HT1080 (cell line): ENCODE results near the gene NDUFB7. TPM values are rescaled to one million over a fixed set of nuclear protein-coding genes. Genes with fewer than 3 reads are reported as not detected.

Source experiments
- DNase-seq: peaks from one replicate; pipeline ENCODE4 v3.0.0-alpha.2; 2015; ENCODE audit warnings: low read depth
- small RNA-seq: library from RNA; depleted of rRNA; stranded (forward); fragments of <200 nt; gene quantifications from one replicate; pipeline ENCODE3, GENCODE V24; 2014
- total RNA-seq: library from RNA; depleted of rRNA; stranded (reverse); fragments of >200 nt; shearing (Covaris generic); gene quantifications from 2 replicates; pipeline ENCODE4 v1.2.3, GENCODE V29; 2014; rRNA removed

Gene NDUFB7
- total RNA-seq, 1 experiment from 2014 or later, result 284 TPM

GRCh38 chr19:14525729-14526128 is 46.1 kb downstream of the NDUFB7 start:
- DNase-seq, result no peak

GRCh38 chr19:14520543-14520942 is 51.3 kb downstream of the NDUFB7 start:
- DNase-seq, result no peak

GRCh38 chr19:14519860-14520407 is 51.9 kb downstream of the NDUFB7 start:
- DNase-seq, result peak; percentile 100

GRCh38 chr19:14519245-14519859 is 52.5 kb downstream of the NDUFB7 start:
- no peak for DNase-seq

- DNase-seq, result peak; percentile 62
Observed at GRCh38 chr19:14517840-14518505, 53.9 kb downstream of the NDUFB7 start, which contains the start of gene DNAJB1. Gene DNAJB1, minus strand, starts transcription at chr19:14518397. Its CDS starts 48 bp downstream, at chr19:14518349.

GRCh38 chr19:14517446-14517839 is 54.4 kb downstream of the NDUFB7 start:
- DNase-seq, result no peak

GRCh38 chr19:14516746-14517438 is 55.0 kb downstream of the NDUFB7 start:
- no peak for DNase-seq

Small RNA genes lying within 50 kb of the gene (small RNA-seq; reads per million reads assigned to genes)
- gene RN7SL842P, result not detected

Other genes starting within 250 kb of the NDUFB7 start
- gene ADGRE5, start 190.6 kb downstream of the NDUFB7 start, total RNA-seq, result 11.8 and 14.5 TPM in 2 replicates
- gene DDX39A, start 152.7 kb downstream of the NDUFB7 start, total RNA-seq, result 264 and 265 TPM in 2 replicates
- gene PKN1, start 138.8 kb downstream of the NDUFB7 start, total RNA-seq, result 109 and 158 TPM in 2 replicates
- 0.37 and 0.43 TPM in 2 replicates for gene PTGER1, start 96.7 kb downstream of the NDUFB7 start, total RNA-seq
- 231 and 243 TPM in 2 replicates for gene GIPC1, start 75.9 kb downstream of the NDUFB7 start, total RNA-seq
- 105 and 126 TPM in 2 replicates for gene DNAJB1, start 53.7 kb downstream of the NDUFB7 start, total RNA-seq
- 97.1 and 144 TPM in 2 replicates for gene TECR, start 42.5 kb downstream of the NDUFB7 start, total RNA-seq
- gene CLEC17A, start 11.0 kb upstream of the NDUFB7 start, total RNA-seq, result not detected in 2 replicates
- gene ADGRE3, start 102.8 kb upstream of the NDUFB7 start, total RNA-seq, result not detected in 2 replicates
- 7.9 TPM in 2 replicates for gene ZNF333, start 118.0 kb upstream of the NDUFB7 start, total RNA-seq
- not detected in 2 replicates for gene ADGRE2, start 206.5 kb upstream of the NDUFB7 start, total RNA-seq